C1 segment of cervical spinal cord (tissue), 14 donors: ENCODE measurements around the gene LECT2.

Source experiments
- DNase-seq, 14 donors: peaks; one replicate each; lab custom pipeline; 2025; lab: John Stamatoyannopoulos, UW

LECT2 gene

GRCh38 chr5:135954899-135955298 lies at the start of gene LECT2:
LECT2 (minus strand) TSS chr5:135954983; CDS start chr5:135954833, 150 bp downstream.
- DNase-seq: no peak

GRCh38 chr5:136004436-136004835 lies 49.7 kb upstream of the LECT2 start:
- no peak for DNase-seq

- DNase-seq: no peak
Observed at GRCh38 chr5:136001466-136001981, 46.7 kb upstream of the LECT2 start.

- no peak for DNase-seq
Observed at GRCh38 chr5:136000932-136001331, 46.1 kb upstream of the LECT2 start.

GRCh38 chr5:136000147-136000546 lies 45.4 kb upstream of the LECT2 start:
- no peak for DNase-seq

GRCh38 chr5:135999406-136000139 lies 44.8 kb upstream of the LECT2 start:
- peak in 1 of 14 donors; percentile 14 for DNase-seq

GRCh38 chr5:135998889-135999288 lies 44.1 kb upstream of the LECT2 start:
- no peak for DNase-seq

GRCh38 chr5:135997673-135998335 lies 43.0 kb upstream of the LECT2 start:
- no peak for DNase-seq

- DNase-seq: no peak
Observed at GRCh38 chr5:135996611-135997010, 41.8 kb upstream of the LECT2 start.

- no peak for DNase-seq
Observed at GRCh38 chr5:135995976-135996375, 41.2 kb upstream of the LECT2 start.

GRCh38 chr5:135993880-135994636 lies 39.3 kb upstream of the LECT2 start:
- no peak for DNase-seq

GRCh38 chr5:135993335-135993879 lies 38.6 kb upstream of the LECT2 start:
- DNase-seq: no peak

GRCh38 chr5:135991429-135991828 lies 36.6 kb upstream of the LECT2 start:
- DNase-seq: no peak

- no peak for DNase-seq
Observed at GRCh38 chr5:135990528-135991255, 35.9 kb upstream of the LECT2 start.

- no peak for DNase-seq
Observed at GRCh38 chr5:135989686-135990085, 34.9 kb upstream of the LECT2 start.

GRCh38 chr5:135988546-135988945 lies 33.8 kb upstream of the LECT2 start:
- no peak for DNase-seq

GRCh38 chr5:135986891-135987401 lies 32.2 kb upstream of the LECT2 start:
- no peak for DNase-seq

- DNase-seq: no peak
Observed at GRCh38 chr5:135986401-135986800, 31.6 kb upstream of the LECT2 start.

GRCh38 chr5:135985951-135986350 lies 31.2 kb upstream of the LECT2 start:
- no peak for DNase-seq

GRCh38 chr5:135980620-135981019 lies 25.8 kb upstream of the LECT2 start:
- DNase-seq: no peak

- no peak for DNase-seq
Observed at GRCh38 chr5:135979510-135979909, 24.7 kb upstream of the LECT2 start.
